ENCODE data around the gene RABGGTA. TPM values are rescaled to one million over a fixed set of nuclear protein-coding genes. Genes with fewer than 3 reads are reported as not detected.

The RABGGTA gene
- total and polyA plus RNA-seq, 9 of the 15 experiments (the other 6 are each of a cell fraction or from before 2014, with no cell fraction given) = 4.5 to 24.2 (median 15.5) TPM

GRCh38 chr14:24274101-24274543, 2.7 kb upstream of the RABGGTA start (continued):
- TF ChIP-seq HES1 (IDR thresholded peaks at IDR 0.05; ENCODE audit: low read depth) (no peak), MTA3 (IDR thresholded peaks at IDR 0.05; ENCODE audit: borderline replicate concordance) (0 out of 2 replicates have a peak, but pooled peaks have one; percentile 29), RBFOX2 (IDR thresholded peaks at IDR 0.05; ENCODE audit: low read depth, low read length) (no peak), KDM1A (IDR thresholded peaks at IDR 0.05) (peak in 1 of 2 experiments; percentile 16; a peak in 1 of 4 replicates), KLF16 (IDR thresholded peaks at IDR 0.05) (peak; percentile 30; the same call in 1 of the 2 replicates), NR3C1 (CRISPR knock-in tag; IDR thresholded peaks at IDR 0.05) (no peak), EHMT2 (IDR thresholded peaks at IDR 0.05) (0 out of 2 replicates have a peak, but pooled peaks have one; percentile 9), ZEB2 (IDR thresholded peaks at IDR 0.05) (peak; percentile 91), PTRF (tag; IDR thresholded peaks at IDR 0.05) (no peak), NCOR1 (IDR thresholded peaks at IDR 0.05) (peak; percentile 41; the same call in 1 of the 2 replicates), ZFP30 (CRISPR knock-in tag; IDR thresholded peaks at IDR 0.05; ENCODE audit: borderline replicate concordance) (no peak), SMAD3 (CRISPR knock-in tag; conservative IDR thresholded peaks at IDR 0.05) (no peak), DPF2 (IDR thresholded peaks at IDR 0.05) (peak; percentile 75), OTX1 (CRISPR knock-in tag; IDR thresholded peaks at IDR 0.05) (no peak), NBN (IDR thresholded peaks at IDR 0.05; ENCODE audit: low read depth) (no peak), POU5F1 (IDR thresholded peaks at IDR 0.05; ENCODE audit: borderline replicate concordance, low read depth, low read length, partially characterized antibody) (no peak), ZNF395 (CRISPR knock-in tag; IDR thresholded peaks at IDR 0.05) (no peak), TGIF2 (CRISPR knock-in tag; IDR thresholded peaks at IDR 0.05) (no peak), HNRNPK (IDR thresholded peaks at IDR 0.05; ENCODE audit: low read depth, low read length, poor library complexity, severe bottlenecking) (no peak), DACH1 (IDR thresholded peaks at IDR 0.05; ENCODE audit: partially characterized antibody) (no peak), HEY1 (CRISPR knock-in tag; IDR thresholded peaks at IDR 0.05; ENCODE audit: borderline replicate concordance) (no peak), ZNF347 (CRISPR knock-in tag; IDR thresholded peaks at IDR 0.05; ENCODE audit: low read depth) (no peak), PHTF2 (CRISPR knock-in tag; IDR thresholded peaks at IDR 0.05) (no peak), ATF1 (CRISPR knock-in tag; IDR thresholded peaks at IDR 0.05) (no peak), ATF1 (tag; IDR thresholded peaks at IDR 0.05) (no peak), NEUROD1 (IDR thresholded peaks at IDR 0.05; ENCODE audit: borderline replicate concordance, low read depth, low read length, partially characterized antibody) (no peak), MNT (conservative IDR thresholded peaks at IDR 0.05) (no peak), BHLHE40 (IDR thresholded peaks at IDR 0.05; ENCODE audit: low read length) (no peak), ZC3H11A (IDR thresholded peaks at IDR 0.05; ENCODE audit: low read depth, low read length) (no peak), RBM39 (optimal IDR thresholded peaks at IDR 0.05; ENCODE audit: low read depth, low read length) (no peak)

Measured in K562 (cell line).